Epithelial cell of proximal tubule (primary cell): ENCODE results near the gene S100A12. TPM values are rescaled to one million over a fixed set of nuclear protein-coding genes. Genes with fewer than 3 reads are reported as not detected.

Experiments
- DNase-seq: peaks from one replicate; pipeline ENCODE4 v3.0.0-alpha.2; 2011; ENCODE audit warnings: low read depth
- H3K4me3 ChIP-seq: 2 replicates; pipeline ENCODE4 v1.5.1; 2011; ENCODE audit warnings: low read depth, mild to moderate bottlenecking, low read length
- CTCF ChIP-seq: conservative IDR thresholded peaks from 2 replicates; pipeline ENCODE4 v1.5.1; 2012; ENCODE audit warnings: low read depth, mild to moderate bottlenecking, low read length
- total RNA-seq: library from RNA; depleted of rRNA; stranded (reverse); fragments of >200 nt; gene quantifications from 2 replicates; pipeline ENCODE4 v1.2.3, GENCODE V29; 2015

S100A12 gene
- total RNA-seq, 1 donor from 2014 or later, result not detected

GRCh38 chr1:153394391-153394790 is 19.0 kb upstream of the S100A12 start:
- TF ChIP-seq CTCF, result no peak
- no peak overlapping the region for H3K4me3 ChIP-seq
- no peak for DNase-seq

GRCh38 chr1:153393926-153394325 is 18.5 kb upstream of the S100A12 start:
- no peak overlapping the region for H3K4me3 ChIP-seq
- DNase-seq, result no peak
- no peak for TF ChIP-seq CTCF

- no peak for TF ChIP-seq CTCF
- DNase-seq, result no peak
- H3K4me3 ChIP-seq, result no peak overlapping the region
Measured at GRCh38 chr1:153392822-153393221, 17.4 kb upstream of the S100A12 start.

- H3K4me3 ChIP-seq, result no peak overlapping the region
- no peak for DNase-seq
- no peak for TF ChIP-seq CTCF
Measured at GRCh38 chr1:153392258-153392657, 16.8 kb upstream of the S100A12 start.

- no peak within 1 kb of the TSS for H3K4me3 ChIP-seq
- no peak for TF ChIP-seq CTCF
- no peak for DNase-seq
Measured at GRCh38 chr1:153390938-153391710, 15.7 kb upstream of the S100A12 start, which contains the start of gene S100A8. Gene S100A8 (minus strand): TSS chr1:153391073. CDS start chr1:153390535, 538 bp downstream.

GRCh38 chr1:153389973-153390879 is 14.8 kb upstream of the S100A12 start:
- DNase-seq, result no peak
- TF ChIP-seq CTCF, result no peak
- H3K4me3 ChIP-seq, result no peak overlapping the region
